PFSK-1 (cell line): Measurements from ENCODE around the gene SLC16A7.

Experiments
- FOXP2 ChIP-seq: optimal IDR thresholded peaks from 2 replicates; pipeline ENCODE3; 2011; ENCODE audit warnings: borderline replicate concordance, control low read depth, inconsistent platforms; ENCODE audit not compliant: insufficient read depth; ENCODE audit errors: extremely low read length, extremely low read depth
- POLR2AphosphoS5 ChIP-seq: IDR thresholded peaks from 2 replicates; pipeline ENCODE4 v1.6.1; 2012; ENCODE audit warnings: low read depth, mild to moderate bottlenecking, control low read depth, low read length, moderate library complexity
- REST ChIP-seq, 2 experiments: IDR thresholded peaks; 2 replicates each; pipeline versions ENCODE4 v1.6.1 to v1.8.0; 2011 to 2012; ENCODE audit warnings: low read depth in 2 of 2, low read length in 2 of 2, control low read depth in 1 of 2, inconsistent platforms in 1 of 2, mild to moderate bottlenecking in 1 of 2, moderate library complexity in 1 of 2; ENCODE audit not compliant: insufficient read depth in 1 of 2
- TAF1 ChIP-seq: IDR thresholded peaks from 2 replicates; pipeline ENCODE4 v1.6.1; 2012; ENCODE audit warnings: low read length, control low read depth, borderline replicate concordance; ENCODE audit not compliant: insufficient read depth

GRCh38 chr12:59735231-59735630 is 139.4 kb downstream of the SLC16A7 start:
- TF ChIP-seq POLR2AphosphoS5: no peak
- no peak for TF ChIP-seq REST (IDR thresholded peaks at IDR 0.05; ENCODE audit: insufficient read depth in 1 of 2, low read depth in 2 of 2, low read length in 2 of 2)
- TF ChIP-seq FOXP2: no peak
- TF ChIP-seq TAF1: no peak
